HepG2 (cell line): ENCODE measurements around the gene EBPL. TPM values are rescaled to one million over a fixed set of nuclear protein-coding genes. Genes with fewer than 3 reads are reported as not detected.

Source experiments
- ATAC-seq: fragments of 200-7000 bp; cut with Tn5 transposase; 3 replicates; pipeline ENCODE4 v1.9.1; 2020; ENCODE audit warnings: mild to moderate bottlenecking, moderate library complexity
- BruUV-seq: library from RNA; stranded (reverse); fragments of 400-500 nt; replicated peaks from 2 replicates; lab custom pipeline; 2021; lab: Mats Ljungman, UMichigan
- CTCF ChIA-PET: fragments of 300-600 bp; formaldehyde crosslinking; extraction: SDS; loops from one replicate; lab custom pipeline; 2021; ENCODE audit warnings: low total read pairs, inconsistent platforms, low intra/inter-chr PET ratio; lab: Yijun Ruan, JAX
- POLR2A ChIA-PET: fragments of 350-600 bp; sonication (Branson Sonifier 250); formaldehyde crosslinking; loops from one replicate; lab custom pipeline; 2020; ENCODE audit warnings: antibody characterized with exemption, inconsistent platforms; lab: Yijun Ruan, JAX
- DNase-seq: peaks from one replicate; pipeline ENCODE4 v3.0.0-alpha.2; 2015; ENCODE audit warnings: low spot score
- FAIRE-seq: peaks from 3 replicates; lab custom pipeline; 2011; peaks lifted over from hg19 to GRCh38; lab: Jason Lieb, UNC
- H2AFZ ChIP-seq: one replicate; pipeline ENCODE4 v1.6.1; 2011; ENCODE audit warnings: low read length, inconsistent platforms
- H3K27ac ChIP-seq: fragments of 300-600 bp; 3 replicates; pipeline ENCODE4 v1.8.0; 2011; ENCODE audit warnings: mixed run types, mild to moderate bottlenecking, mixed read lengths, low read length, inconsistent platforms; ENCODE audit not compliant: insufficient read depth; ENCODE audit errors: extremely low read length
- H3K27me3 ChIP-seq, 2 experiments: fragments of 200-600 bp in 1 of 2; 2 replicates in 1 of 2; 3 replicates in 1 of 2; pipeline versions ENCODE4 v1.6.0 to v1.8.0; 2011; ENCODE audit warnings: low read length in 2 of 2, mild to moderate bottlenecking in 2 of 2, moderate library complexity in 2 of 2, inconsistent platforms in 1 of 2; ENCODE audit not compliant: insufficient read depth in 2 of 2, control insufficient read depth in 1 of 2
- H3K36me3 ChIP-seq, 2 experiments: fragments of 200-600 bp in 1 of 2; replicated peaks in 1 of 2; 2 replicates in 1 of 2; 3 replicates in 1 of 2; pipeline versions ENCODE4 v1.5.1 to v1.8.0; 2011; ENCODE audit warnings: low read length in 2 of 2, inconsistent platforms in 1 of 2; ENCODE audit not compliant: insufficient read depth in 2 of 2, control insufficient read depth in 1 of 2
- H3K4me1 ChIP-seq: 2 replicates; pipeline ENCODE4 v1.5.1; 2012; ENCODE audit warnings: low read length, inconsistent platforms; ENCODE audit not compliant: insufficient read depth
- H3K4me2 ChIP-seq: 2 replicates; pipeline ENCODE4 v1.6.0; 2011; ENCODE audit warnings: low read depth, low read length, inconsistent platforms
- H3K4me3 ChIP-seq, 3 experiments: fragments of 200-600 bp in 1 of 3; sonication (generic), shearing (Covaris generic) in 1 of 3; replicated peaks in 1 of 3; 2 replicates each; pipeline ENCODE4 v1.5.1; 2011 to 2016; ENCODE audit warnings: low read length in 3 of 3, inconsistent platforms in 2 of 3, low read depth in 2 of 3, mild to moderate bottlenecking in 2 of 3, control low read depth in 1 of 3, mixed read lengths in 1 of 3; ENCODE audit not compliant: insufficient read depth in 1 of 3
- H3K79me2 ChIP-seq: one replicate; pipeline ENCODE4 v1.6.1; 2011; ENCODE audit warnings: low read length, inconsistent platforms; ENCODE audit not compliant: insufficient read depth
- H3K9ac ChIP-seq: 2 replicates; pipeline ENCODE4 v1.6.0; 2011; ENCODE audit warnings: mild to moderate bottlenecking, low read depth, low read length, inconsistent platforms; ENCODE audit not compliant: insufficient read depth
- H3K9me3 ChIP-seq: 2 replicates; pipeline ENCODE4 v1.5.1; 2012; ENCODE audit warnings: mild to moderate bottlenecking, low read length
- H4K20me1 ChIP-seq: 2 replicates; pipeline ENCODE4 v1.6.0; 2011; ENCODE audit warnings: inconsistent platforms, mild to moderate bottlenecking, low read length, moderate library complexity; ENCODE audit not compliant: insufficient read depth
- ARID5B ChIP-seq: IDR thresholded peaks from 2 replicates; pipeline ENCODE4 v1.4.0; 2020; ENCODE audit warnings: mild to moderate bottlenecking, missing genetic modification reagents
- FOXA1 ChIP-seq, 2 experiments: fragments of 450-650 bp in 1 of 2; sonication (generic) in 1 of 2; formaldehyde crosslinking in 1 of 2; IDR thresholded peaks; 2 replicates each; pipeline versions ENCODE4 v1.4.0 to v1.6.1; 2016 to 2020; ENCODE audit warnings: missing genetic modification reagents in 1 of 2
- FOXP1 ChIP-seq, 2 experiments: fragments of 450-650 bp in 1 of 2; IDR thresholded peaks; 2 replicates each; pipeline ENCODE4 v1.6.1; 2017 to 2018; ENCODE audit warnings: antibody characterized with exemption in 1 of 2
- GFI1 ChIP-seq: sonication (generic); formaldehyde crosslinking; IDR thresholded peaks from 2 replicates; pipeline ENCODE4 v1.5.0; 2020; ENCODE audit warnings: missing genetic modification reagents, mild to moderate bottlenecking, borderline replicate concordance
- HES4 ChIP-seq: sonication (generic); formaldehyde crosslinking; IDR thresholded peaks from 2 replicates; pipeline ENCODE4 v1.9.0; 2021; ENCODE audit warnings: mild to moderate bottlenecking, missing genetic modification reagents, borderline replicate concordance
- KLF9 ChIP-seq: IDR thresholded peaks from 2 replicates; pipeline ENCODE4 v1.6.1; 2016; ENCODE audit warnings: low read depth
- MXD4 ChIP-seq: IDR thresholded peaks from 2 replicates; pipeline ENCODE4 v1.6.1; 2016; ENCODE audit warnings: mild to moderate bottlenecking, missing biosample characterization, missing genetic modification reagents
- RFX3 ChIP-seq: IDR thresholded peaks from 2 replicates; pipeline ENCODE4 v1.6.1; 2016; ENCODE audit warnings: missing biosample characterization, missing genetic modification reagents
- SMAD1 ChIP-seq: sonication (generic); formaldehyde crosslinking; IDR thresholded peaks from 2 replicates; pipeline ENCODE4 v1.4.0; 2020; ENCODE audit warnings: missing genetic modification reagents, low read depth, mild to moderate bottlenecking, borderline replicate concordance
- SRY ChIP-seq: sonication (generic); formaldehyde crosslinking; IDR thresholded peaks from 2 replicates; pipeline ENCODE4 v1.8.0; 2022; ENCODE audit warnings: mild to moderate bottlenecking, missing genetic modification reagents
- ZBTB3 ChIP-seq: sonication (generic); formaldehyde crosslinking; IDR thresholded peaks from 2 replicates; pipeline ENCODE4 v1.4.0; 2020; ENCODE audit warnings: low read depth, mild to moderate bottlenecking, moderate library complexity, missing genetic modification reagents, borderline replicate concordance
- ZFP36 ChIP-seq: fragments of 150-350 bp; IDR thresholded peaks from 2 replicates; pipeline ENCODE4 v1.6.1; 2018; ENCODE audit warnings: borderline replicate concordance, low read length, low read depth; ENCODE audit not compliant: partially characterized antibody
- ZNF530 ChIP-seq: sonication (generic); formaldehyde crosslinking; IDR thresholded peaks from 2 replicates; pipeline ENCODE4 v1.5.0; 2020; ENCODE audit warnings: low read depth, mild to moderate bottlenecking, missing genetic modification reagents
- ZSCAN12 ChIP-seq: sonication (generic); formaldehyde crosslinking; IDR thresholded peaks from 2 replicates; pipeline ENCODE4 v1.9.0; 2021; ENCODE audit warnings: mild to moderate bottlenecking, missing genetic modification reagents
- ZZZ3 ChIP-seq: sonication (generic); formaldehyde crosslinking; IDR thresholded peaks from 2 replicates; pipeline ENCODE4 v1.4.0; 2020; ENCODE audit warnings: missing genetic modification reagents, mild to moderate bottlenecking, borderline replicate concordance
- WGBS: methylation state at CpG from one replicate; pipeline ENCODE4 v1.1.6; 2017; ENCODE audit warnings: low lambda C conversion rate; 5-methylcytosine and 5-hydroxymethylcytosine counted together
- in situ Hi-C: cut with HindIII; loops from 2 replicates; pipeline ENCODE4 v1.10.0; 2017; ENCODE audit warnings: low pct_unique_long_range_greater_than_20kb; ENCODE audit not compliant: extremely low pct_ligation_motif_present
- intact Hi-C: fragments of 100-400 bp; cut with micrococcal nuclease; formaldehyde crosslinking; loops from one replicate; pipeline ENCODE4 v1.10.0; 2022; ENCODE audit not compliant: unreplicated experiment
- polyA plus RNA-seq, 8 experiments: library from polyadenylated mRNA; depleted of rRNA in 3 of 8; stranded (reverse) in 7 of 8; unstranded in 1 of 8; fragments of >200 nt; fragmentation: Illumina TruSeq in 4 of 8; extraction: Trizol in 4 of 8; gene quantifications; 2 replicates each; pipeline versions ENCODE4 v1.2.1 to v1.2.3, GENCODE V29; 2011 to 2016; ENCODE audit warnings: low read depth in 4 of 8, missing spikeins in 1 of 8, mixed read lengths in 1 of 8; ENCODE audit not compliant: insufficient read depth in 1 of 8
- total RNA-seq, 5 experiments: library from RNA; depleted of rRNA; stranded (reverse); fragments of >200 nt; fragmentation: Illumina TruSeq; extraction: Trizol; gene quantifications; 2 replicates each; pipeline ENCODE4 v1.2.3, GENCODE V29; 2016; ENCODE audit warnings: low read depth in 1 of 5
- TF ChIP-seq, protein P1 (sequence below): sonication (generic); formaldehyde crosslinking; IDR thresholded peaks from 2 replicates; pipeline ENCODE4 v1.5.1; 2020; ENCODE audit warnings: missing genetic modification reagents, mild to moderate bottlenecking, borderline replicate concordance

EBPL gene
- total and polyA plus RNA-seq, 2 of the 13 experiments (the other 11 are each of a cell fraction or from before 2014, with no cell fraction given), result 96.5 to 152 TPM

- TF ChIP-seq MXD4, result peak; percentile 75; the same call in 1 of the 2 replicates
Measured at GRCh38 chr13:49690995-49691784, at the start of gene EBPL (continued).

DNA sequence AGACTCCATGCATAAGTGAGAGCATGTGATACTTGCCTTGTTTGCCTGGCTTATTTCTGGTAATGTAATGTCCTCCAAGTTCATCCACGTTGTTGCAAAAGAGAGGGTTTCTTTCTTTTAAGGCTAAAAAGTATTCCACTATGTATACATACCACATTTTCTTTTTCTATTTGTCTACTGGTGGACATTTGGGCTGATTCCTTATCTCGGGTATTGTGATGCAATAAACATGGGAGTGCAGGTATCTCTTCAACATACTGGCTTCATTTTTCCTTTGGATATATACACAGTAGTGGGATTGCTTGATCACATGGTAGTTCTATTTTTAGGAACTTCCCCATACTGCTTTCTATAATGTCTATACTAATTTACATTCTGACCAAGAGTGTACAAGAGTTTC is 49.6 kb upstream of the EBPL start:
- intact Hi-C loops, result loop anchor here (2.0 kb wide), 1 partner anchor 46 kb away; no protein-coding TSS in a partner anchor
- Histone ChIP-seq H3K36me3 (peaks cover 0 to 7% of the 10 kb centered on the region in 2 experiments; a peak in 1 of 5 replicates), H3K79me2 (no peaks in the 10 kb centered on the region), H3K27me3 (no peaks in the 10 kb centered on the region), H3K27ac (no peak overlapping the region), H2AFZ (no peak overlapping the region), H3K4me2 (no peak overlapping the region), H4K20me1 (no peaks in the 10 kb centered on the region; the same call in 1 of the 2 replicates), H3K9me3 (no peaks in the 10 kb centered on the region), H3K9ac (no peak overlapping the region), H3K4me3 (no peak overlapping the region), H3K4me1 (peaks cover 36% of the 10 kb centered on the region)
- POLR2A ChIA-PET, result interaction anchor here (0.8 to 1.7 kb wide), 2 partner anchors 50 to 80 kb away, joined by 3 to 11 read pairs; partner anchors contain the start of gene EBPL
- in situ Hi-C loops, result no loop called here
- peak; percentile 76 for ATAC-seq
- no peak for FAIRE-seq
- BruUV-seq, result TSS peak; percentile 16
- CTCF ChIA-PET, result no interaction called here
- DNase-seq, result peak; percentile 74
- WGBS, result 15% methylated on average over 2 of the region's 2 CpGs
- TF ChIP-seq SMAD1 (no peak), KLF9 (no peak), ZSCAN12 (CRISPR knock-in tag) (no peak), GFI1 (CRISPR knock-in tag) (no peak), FOXP1 (IDR thresholded peaks at IDR 0.05) (no peak), FOXP1 (CRISPR knock-in tag; IDR thresholded peaks at IDR 0.05) (peak; percentile 42; the same call in 1 of the 2 replicates), RFX3 (CRISPR knock-in tag) (no peak), SRY (CRISPR knock-in tag) (no peak), ZBTB3 (CRISPR knock-in tag) (no peak), ZZZ3 (CRISPR knock-in tag) (no peak), FOXA1 (IDR thresholded peaks at IDR 0.05) (no peak), FOXA1 (CRISPR knock-in tag; IDR thresholded peaks at IDR 0.05) (peak; percentile 27; the same call in 1 of the 2 replicates), ARID5B (CRISPR knock-in tag) (peak; percentile 66), HES4 (CRISPR knock-in tag) (no peak), ZNF530 (no peak), ZFP36 (no peak)
- TF ChIP-seq, protein P1, sequence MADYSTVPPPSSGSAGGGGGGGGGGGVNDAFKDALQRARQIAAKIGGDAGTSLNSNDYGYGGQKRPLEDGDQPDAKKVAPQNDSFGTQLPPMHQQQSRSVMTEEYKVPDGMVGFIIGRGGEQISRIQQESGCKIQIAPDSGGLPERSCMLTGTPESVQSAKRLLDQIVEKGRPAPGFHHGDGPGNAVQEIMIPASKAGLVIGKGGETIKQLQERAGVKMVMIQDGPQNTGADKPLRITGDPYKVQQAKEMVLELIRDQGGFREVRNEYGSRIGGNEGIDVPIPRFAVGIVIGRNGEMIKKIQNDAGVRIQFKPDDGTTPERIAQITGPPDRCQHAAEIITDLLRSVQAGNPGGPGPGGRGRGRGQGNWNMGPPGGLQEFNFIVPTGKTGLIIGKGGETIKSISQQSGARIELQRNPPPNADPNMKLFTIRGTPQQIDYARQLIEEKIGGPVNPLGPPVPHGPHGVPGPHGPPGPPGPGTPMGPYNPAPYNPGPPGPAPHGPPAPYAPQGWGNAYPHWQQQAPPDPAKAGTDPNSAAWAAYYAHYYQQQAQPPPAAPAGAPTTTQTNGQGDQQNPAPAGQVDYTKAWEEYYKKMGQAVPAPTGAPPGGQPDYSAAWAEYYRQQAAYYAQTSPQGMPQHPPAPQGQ (CRISPR knock-in tag), result no peak
